ENCODE results near the gene WNT9A. TPM values are rescaled to one million over a fixed set of nuclear protein-coding genes. Genes with fewer than 3 reads are reported as not detected.
"Not testable (repeated sequence)": the region's sequence is repeated elsewhere in the genome, so short reads cannot be mapped to it uniquely, and the experiment has no call there.

WNT9A gene, protein sequence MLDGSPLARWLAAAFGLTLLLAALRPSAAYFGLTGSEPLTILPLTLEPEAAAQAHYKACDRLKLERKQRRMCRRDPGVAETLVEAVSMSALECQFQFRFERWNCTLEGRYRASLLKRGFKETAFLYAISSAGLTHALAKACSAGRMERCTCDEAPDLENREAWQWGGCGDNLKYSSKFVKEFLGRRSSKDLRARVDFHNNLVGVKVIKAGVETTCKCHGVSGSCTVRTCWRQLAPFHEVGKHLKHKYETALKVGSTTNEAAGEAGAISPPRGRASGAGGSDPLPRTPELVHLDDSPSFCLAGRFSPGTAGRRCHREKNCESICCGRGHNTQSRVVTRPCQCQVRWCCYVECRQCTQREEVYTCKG
- total RNA-seq = not detected

DNA sequence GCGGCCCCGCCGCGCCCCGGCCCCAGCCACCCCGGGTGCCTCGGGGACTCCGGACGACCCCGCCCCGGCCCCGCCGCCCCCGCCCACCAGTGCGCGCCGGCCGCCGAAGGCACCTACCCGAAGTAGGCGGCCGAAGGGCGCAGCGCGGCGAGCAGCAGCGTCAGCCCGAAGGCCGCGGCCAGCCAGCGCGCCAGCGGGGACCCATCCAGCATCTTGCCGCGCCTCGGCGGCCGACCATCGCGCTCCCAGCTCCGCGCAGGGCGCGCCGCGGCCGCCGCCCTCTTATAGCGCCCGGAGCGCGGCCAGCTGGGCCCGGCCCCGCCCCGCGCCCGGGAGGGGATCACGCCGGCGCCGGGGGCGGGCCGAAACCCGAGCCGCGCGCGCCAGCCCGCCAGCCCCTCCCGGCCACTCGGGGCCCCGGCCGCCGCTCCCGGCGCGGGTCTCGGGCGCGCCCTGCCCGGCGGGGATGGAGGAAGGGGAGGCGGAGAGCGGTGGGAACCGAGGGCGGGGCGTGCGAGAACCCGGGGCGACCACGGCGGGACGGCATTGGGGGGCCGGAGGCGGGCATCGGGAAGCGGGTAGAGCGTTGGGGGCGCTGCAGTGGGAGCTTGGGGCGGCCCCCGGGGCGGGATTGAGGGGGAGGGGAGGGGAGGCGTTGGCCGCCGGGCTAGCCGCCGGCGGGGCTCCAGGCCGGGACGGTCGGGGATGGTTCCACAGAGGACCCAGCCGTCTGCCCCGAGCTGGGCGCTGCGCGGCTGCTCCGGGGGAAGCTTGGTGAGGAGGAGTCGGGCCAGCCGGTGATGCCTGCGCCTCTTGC is at the start of gene WNT9A:
Gene WNT9A (minus strand): TSS at position 257 of the 817 bp plus-strand sequence. CDS start 45 bp downstream, at position 212.
- POLR2A ChIA-PET = no interaction called here

DNA sequence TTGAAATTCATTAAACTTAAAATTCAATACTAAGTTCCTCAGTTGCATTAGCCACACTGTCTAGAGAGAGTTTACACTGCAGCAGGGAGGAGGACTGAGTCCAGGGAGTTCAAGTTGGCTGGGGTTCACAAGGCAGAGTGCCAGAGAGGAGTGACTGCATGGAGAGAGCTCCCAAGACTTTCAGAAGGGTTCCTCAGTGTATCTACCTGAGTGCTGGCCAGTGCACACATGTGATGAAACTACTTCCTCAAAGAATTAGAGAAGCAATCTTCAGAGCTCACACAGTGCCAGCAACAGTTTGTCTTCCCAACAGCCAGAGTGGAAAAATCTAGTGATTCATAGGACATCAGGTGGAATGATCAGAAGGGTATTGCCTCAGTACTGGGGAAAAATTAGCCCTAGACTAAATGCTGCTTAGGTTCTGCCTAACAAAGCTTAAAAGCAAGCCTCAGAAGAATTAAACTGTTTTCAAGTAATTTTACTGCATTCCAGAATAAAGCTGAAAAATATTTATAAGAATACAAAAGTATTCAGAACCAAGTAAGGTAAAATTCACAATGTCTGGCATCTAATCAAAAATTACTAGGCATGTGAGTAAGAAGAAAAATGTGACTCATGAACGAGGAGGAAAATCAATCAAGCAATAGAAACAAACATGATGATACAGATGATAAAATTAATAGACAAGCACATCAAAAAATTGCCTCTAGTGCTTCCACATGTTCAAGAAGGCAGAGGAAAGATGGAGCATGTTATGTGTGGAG is 48.6 kb upstream of the WNT9A start:
- no peak overlapping the region for H3K4me3 Mint-ChIP-seq
- H3K4me1 Mint-ChIP-seq (ENCODE audit: low read depth) = no peaks in the 10 kb centered on the region
- ATAC-seq (no peak), DNase-seq (peak; percentile 3)
- H3K36me3 Mint-ChIP-seq (ENCODE audit: low read depth) = no peaks in the 10 kb centered on the region
- no peak overlapping the region for H3K27ac Mint-ChIP-seq
- peaks cover 10% of the 10 kb centered on the region for H3K9me3 Mint-ChIP-seq (ENCODE audit: insufficient read depth)
- H3K27me3 Mint-ChIP-seq (ENCODE audit: low read depth) = peaks cover 21% of the 10 kb centered on the region
- POLR2A ChIA-PET = interaction anchor here (0.6 kb wide), 1 partner anchor 26 kb away, joined by 3 read pairs; no protein-coding TSS in a partner anchor
- CTCF ChIA-PET = no interaction called here

More for the DNA sequence above, at the start of gene WNT9A:
- no peaks in the 10 kb centered on the region for H3K9me3 Mint-ChIP-seq (ENCODE audit: insufficient read depth)
- H3K27ac Mint-ChIP-seq = no peak within 1 kb of the TSS
- H3K4me3 Mint-ChIP-seq = peak within 1 kb of the TSS; percentile 36
- peaks cover 8% of the 10 kb centered on the region for H3K4me1 Mint-ChIP-seq (ENCODE audit: low read depth)
- ATAC-seq (peak; percentile 64), DNase-seq (no peak)
- H3K36me3 Mint-ChIP-seq (ENCODE audit: low read depth) = no peaks in the 10 kb centered on the region
- CTCF ChIA-PET = interaction anchor here (1.1 to 2.3 kb wide), 4 partner anchors 182 to 218 kb away, joined by 3 to 16 read pairs (median 4); no protein-coding TSS in a partner anchor
- peaks cover 30% of the 10 kb centered on the region for H3K27me3 Mint-ChIP-seq (ENCODE audit: low read depth)

DNA sequence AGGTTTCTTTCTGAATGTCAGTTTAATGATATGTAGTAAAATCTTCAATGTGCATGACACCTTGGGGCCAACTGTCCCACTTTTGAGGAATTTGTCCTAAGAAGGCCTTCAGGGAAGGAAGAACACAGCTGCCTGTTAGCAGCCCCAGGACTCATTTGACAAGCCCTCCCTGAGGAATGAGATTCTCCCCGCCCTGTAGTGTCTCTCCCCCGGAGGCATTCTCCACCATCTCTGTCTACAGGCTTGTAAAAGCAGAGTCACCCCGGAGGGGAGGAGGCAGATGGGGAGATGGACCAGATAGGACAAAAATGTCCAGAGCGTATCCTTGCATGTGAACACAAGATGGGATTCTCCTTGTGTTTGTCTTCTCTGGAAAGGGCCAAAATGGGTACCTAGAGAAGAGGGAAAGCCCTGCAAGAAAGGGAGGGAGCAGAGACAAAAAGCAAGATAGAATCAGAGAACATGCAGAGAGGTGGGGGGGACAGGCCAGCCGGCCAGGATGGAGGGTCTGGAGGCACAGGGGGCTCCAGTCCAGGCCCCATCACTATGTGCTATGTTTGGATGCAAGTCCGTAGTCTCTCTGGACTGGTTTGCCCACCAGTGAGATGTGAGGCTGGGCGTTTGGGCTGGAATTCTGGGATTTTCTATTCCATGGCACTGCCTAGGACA is 47.0 kb upstream of the WNT9A start:
- ChIA-PET CTCF (no interaction called here), POLR2A (no interaction called here)
- DNase-seq = peak; percentile 9
- H3K4me3 Mint-ChIP-seq = no peak overlapping the region
- no peaks in the 10 kb centered on the region for H3K36me3 Mint-ChIP-seq (ENCODE audit: low read depth)
- no peak for ATAC-seq
- peaks cover 10% of the 10 kb centered on the region for H3K9me3 Mint-ChIP-seq (ENCODE audit: insufficient read depth)
- no peaks in the 10 kb centered on the region for H3K4me1 Mint-ChIP-seq (ENCODE audit: low read depth)
- peaks cover 23% of the 10 kb centered on the region for H3K27me3 Mint-ChIP-seq (ENCODE audit: low read depth)
- H3K27ac Mint-ChIP-seq = no peak overlapping the region

DNA sequence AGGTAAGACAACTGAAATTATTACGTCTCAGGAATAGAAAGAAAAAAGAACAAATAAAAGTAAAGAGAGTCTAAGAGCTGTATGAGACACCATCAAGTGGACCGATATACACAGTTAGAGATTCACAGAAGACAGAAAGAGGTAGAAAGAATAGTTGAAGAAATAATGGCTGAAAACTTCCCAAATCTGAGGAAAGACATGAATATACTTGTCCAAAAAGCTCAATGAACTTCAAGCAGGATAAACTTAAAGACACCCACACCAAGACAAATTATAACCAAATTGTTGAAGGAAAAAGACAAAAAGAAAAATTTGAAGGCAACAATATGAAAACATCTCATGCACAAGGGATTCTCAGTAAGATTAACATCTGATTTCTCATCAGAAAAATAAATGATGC is 39.4 kb upstream of the WNT9A start:
- POLR2A ChIA-PET = no interaction called here
- DNase-seq (no peak), ATAC-seq (no peak)
- H3K27me3 Mint-ChIP-seq (ENCODE audit: low read depth) = peaks cover 28% of the 10 kb centered on the region
- no peak overlapping the region for H3K27ac Mint-ChIP-seq
- no peaks in the 10 kb centered on the region for H3K36me3 Mint-ChIP-seq (ENCODE audit: low read depth)
- H3K4me1 Mint-ChIP-seq (ENCODE audit: low read depth) = no peaks in the 10 kb centered on the region
- no peak overlapping the region for H3K4me3 Mint-ChIP-seq
- no peaks in the 10 kb centered on the region for H3K9me3 Mint-ChIP-seq (ENCODE audit: insufficient read depth)
- CTCF ChIA-PET = no interaction called here

DNA sequence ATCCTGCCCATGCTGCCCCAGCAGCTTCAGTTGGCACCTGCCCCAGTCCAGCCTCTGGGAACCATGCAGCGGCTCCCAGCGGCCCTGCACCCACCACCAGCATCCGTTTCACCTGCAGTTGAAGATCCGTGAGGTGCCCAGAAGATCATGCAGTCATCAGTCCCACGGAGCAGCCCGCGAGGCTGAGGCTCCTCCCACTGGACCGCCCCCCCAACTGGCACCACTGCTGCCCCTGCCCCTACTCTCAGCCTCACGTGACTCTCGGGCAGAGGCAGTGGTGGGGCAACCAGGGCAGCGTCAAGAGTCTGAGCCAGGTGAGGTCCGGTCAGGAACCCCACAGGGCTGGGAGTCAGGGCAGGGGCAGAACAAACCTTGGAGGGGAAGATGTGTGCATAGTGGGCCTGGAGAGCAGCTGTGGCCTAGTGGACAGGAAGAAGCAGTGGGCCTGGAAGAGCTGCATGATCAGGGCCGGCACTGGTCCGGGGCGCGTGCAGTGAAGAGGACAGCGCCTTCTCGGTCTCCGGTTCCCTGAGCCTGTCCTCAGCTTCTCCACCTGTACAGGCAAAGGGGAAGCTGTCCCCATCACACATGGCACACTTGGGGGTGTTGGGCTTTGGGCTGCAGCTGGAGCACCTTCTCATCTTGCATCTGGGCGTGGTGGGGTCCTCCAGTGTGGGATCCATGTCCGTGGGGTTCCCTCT is 28.0 kb upstream of the WNT9A start:
- CTCF ChIA-PET; H3K4me3 Mint-ChIP-seq; H3K27ac Mint-ChIP-seq; DNase-seq; H3K36me3 Mint-ChIP-seq (ENCODE audit: low read depth); H3K27me3 Mint-ChIP-seq (ENCODE audit: low read depth); H3K4me1 Mint-ChIP-seq (ENCODE audit: low read depth); H3K9me3 Mint-ChIP-seq (ENCODE audit: insufficient read depth); POLR2A ChIA-PET; ATAC-seq: not testable (repeated sequence)

DNA sequence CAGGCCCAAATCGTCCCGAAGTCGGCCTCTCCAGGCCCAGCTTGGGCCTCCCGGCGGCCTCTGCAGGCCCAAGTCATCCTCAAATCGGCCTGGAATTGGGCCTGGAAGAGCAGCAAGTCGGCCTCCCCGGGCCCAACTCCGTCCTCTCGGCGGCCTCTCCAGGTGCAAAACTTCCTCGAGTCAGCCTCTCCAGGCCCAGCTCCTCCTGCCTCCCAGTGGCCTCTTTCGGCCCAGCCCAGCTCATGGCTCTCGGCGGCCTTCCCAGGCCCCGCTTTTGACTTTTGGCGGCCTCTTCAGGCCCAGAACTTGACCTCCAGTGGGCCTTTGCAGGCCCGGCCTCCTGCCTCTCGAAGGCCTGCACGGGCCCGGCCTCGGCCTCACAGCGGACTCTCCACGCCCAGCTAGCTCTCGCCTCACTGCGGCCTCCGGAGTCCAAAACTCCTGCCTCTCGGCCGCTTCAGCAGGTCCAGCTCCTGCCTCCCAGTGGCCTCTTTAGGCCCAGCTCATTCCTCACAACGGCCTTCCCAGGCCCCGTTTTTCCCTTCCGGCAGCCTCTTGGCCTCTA is 26.1 kb upstream of the WNT9A start:
- POLR2A ChIA-PET = not testable (repeated sequence)

DNA sequence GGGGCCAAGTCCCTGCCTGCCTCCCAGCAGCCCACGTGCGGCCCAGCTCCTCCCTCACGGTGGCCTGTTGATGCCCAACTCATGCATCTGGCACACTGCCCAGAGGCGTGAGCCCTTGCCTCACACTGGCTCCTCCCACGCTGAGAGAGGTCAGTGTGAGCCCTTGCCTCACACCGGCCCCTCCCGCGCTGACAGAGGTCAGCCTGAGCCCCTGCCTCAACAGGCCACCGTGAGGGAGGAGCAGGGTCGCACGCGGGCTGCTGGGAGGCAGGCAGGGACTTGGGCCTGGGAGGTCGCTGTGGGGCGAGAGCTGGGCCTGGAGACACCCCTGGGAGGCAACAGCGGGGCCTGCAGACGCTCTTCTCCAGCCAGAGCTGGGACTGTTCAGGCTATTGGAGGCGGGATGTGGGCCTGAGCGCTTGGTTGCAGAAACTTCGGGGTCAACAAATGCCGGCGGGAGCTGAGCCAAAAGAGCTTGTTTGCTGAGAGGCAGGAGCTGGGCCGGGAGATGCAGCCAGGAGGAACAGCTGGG is 25.2 kb upstream of the WNT9A start:
- H3K27me3 Mint-ChIP-seq (ENCODE audit: low read depth); H3K36me3 Mint-ChIP-seq (ENCODE audit: low read depth); CTCF ChIA-PET; H3K9me3 Mint-ChIP-seq (ENCODE audit: insufficient read depth); DNase-seq; H3K4me3 Mint-ChIP-seq; H3K27ac Mint-ChIP-seq; H3K4me1 Mint-ChIP-seq (ENCODE audit: low read depth); POLR2A ChIA-PET; ATAC-seq: not testable (repeated sequence)

More for the DNA sequence above, 26.1 kb upstream of the WNT9A start:
- H3K27ac Mint-ChIP-seq; CTCF ChIA-PET; H3K4me3 Mint-ChIP-seq; H3K27me3 Mint-ChIP-seq (ENCODE audit: low read depth); H3K4me1 Mint-ChIP-seq (ENCODE audit: low read depth); H3K36me3 Mint-ChIP-seq (ENCODE audit: low read depth); ATAC-seq; DNase-seq; H3K9me3 Mint-ChIP-seq (ENCODE audit: insufficient read depth): not testable (repeated sequence)

DNA sequence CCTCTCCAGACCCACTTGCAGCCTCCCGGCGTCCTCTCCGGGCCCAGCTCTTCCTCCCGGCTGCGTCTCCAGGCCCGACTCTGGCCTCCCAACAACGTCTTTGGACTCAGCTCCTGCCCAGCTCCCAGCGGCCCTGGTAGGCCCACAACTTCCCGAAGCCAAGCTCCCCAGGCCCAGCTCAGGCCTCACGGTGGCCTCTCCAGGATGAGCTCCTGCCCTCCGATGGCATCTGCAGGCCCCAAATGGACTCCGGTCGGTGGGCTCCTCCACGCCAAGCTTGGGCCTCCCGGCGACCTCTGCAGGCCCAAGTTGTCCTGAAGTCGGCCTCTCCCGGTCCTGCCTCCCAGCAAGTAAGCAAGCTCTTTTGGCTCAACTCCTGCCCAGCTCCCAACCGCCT is 24.5 kb upstream of the WNT9A start:
- POLR2A ChIA-PET; H3K4me3 Mint-ChIP-seq; DNase-seq; ATAC-seq; H3K27me3 Mint-ChIP-seq (ENCODE audit: low read depth); H3K36me3 Mint-ChIP-seq (ENCODE audit: low read depth); H3K27ac Mint-ChIP-seq; H3K4me1 Mint-ChIP-seq (ENCODE audit: low read depth); CTCF ChIA-PET; H3K9me3 Mint-ChIP-seq (ENCODE audit: insufficient read depth): not testable (repeated sequence)

DNA sequence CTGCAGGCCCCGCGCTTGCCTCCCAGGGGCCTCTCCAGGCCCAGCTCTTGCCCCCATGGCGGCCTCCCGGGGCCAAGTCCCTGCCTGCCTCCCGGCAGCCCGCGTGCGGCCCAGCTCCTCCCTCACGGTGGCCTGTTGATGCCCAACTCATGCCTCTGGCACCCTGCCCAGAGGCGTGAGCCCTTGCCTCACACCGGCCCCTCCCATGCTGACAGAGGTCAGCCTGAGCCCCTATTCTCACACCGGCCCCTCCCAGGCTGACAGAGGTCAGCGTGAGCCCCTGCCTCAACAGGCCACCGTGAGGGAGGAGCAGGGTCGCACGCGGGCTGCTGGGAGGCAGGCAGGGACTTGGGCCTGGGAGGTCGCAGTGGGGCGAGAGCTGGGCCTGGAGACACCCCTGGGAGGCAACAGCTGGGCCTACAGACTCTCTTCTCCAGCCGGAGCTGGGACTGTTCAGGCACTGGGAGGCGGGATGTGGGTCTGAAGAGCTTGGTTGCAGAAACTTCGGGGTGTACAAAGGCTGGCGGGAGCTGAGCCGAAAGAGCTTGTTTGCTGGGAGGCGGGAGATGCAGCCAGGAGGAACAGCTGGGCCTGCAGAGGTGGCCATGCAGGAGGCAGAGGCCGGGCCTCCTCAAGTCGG is 24.0 kb upstream of the WNT9A start:
- H3K4me1 Mint-ChIP-seq (ENCODE audit: low read depth); ATAC-seq; DNase-seq; H3K27me3 Mint-ChIP-seq (ENCODE audit: low read depth); H3K9me3 Mint-ChIP-seq (ENCODE audit: insufficient read depth); POLR2A ChIA-PET; H3K4me3 Mint-ChIP-seq; CTCF ChIA-PET; H3K36me3 Mint-ChIP-seq (ENCODE audit: low read depth); H3K27ac Mint-ChIP-seq: not testable (repeated sequence)

DNA sequence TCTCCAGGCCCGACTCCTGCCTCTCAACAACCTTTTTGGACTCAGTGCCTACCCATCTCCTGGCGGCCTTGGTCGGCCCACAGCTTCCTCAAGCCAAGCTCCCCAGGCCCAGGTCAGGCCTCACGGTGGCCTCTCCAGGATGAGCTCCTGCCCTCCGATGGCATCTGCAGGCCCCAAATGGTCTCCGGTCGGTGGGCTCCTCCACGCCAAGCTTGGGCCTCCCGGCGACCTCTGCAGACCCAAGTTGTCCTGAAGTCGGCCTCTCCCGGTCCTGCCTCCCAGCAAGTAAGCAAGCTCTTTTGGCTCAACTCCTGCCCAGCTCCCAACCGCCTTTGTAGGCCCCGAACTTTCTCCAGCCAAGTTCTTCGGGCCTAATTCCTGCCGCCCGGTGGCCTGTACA is 23.5 kb upstream of the WNT9A start:
- ATAC-seq; H3K9me3 Mint-ChIP-seq (ENCODE audit: insufficient read depth); CTCF ChIA-PET; H3K27ac Mint-ChIP-seq; H3K27me3 Mint-ChIP-seq (ENCODE audit: low read depth); H3K4me3 Mint-ChIP-seq; DNase-seq; H3K36me3 Mint-ChIP-seq (ENCODE audit: low read depth); POLR2A ChIA-PET; H3K4me1 Mint-ChIP-seq (ENCODE audit: low read depth): not testable (repeated sequence)
